ENCODE measurements around the gene C20orf96.

DNA sequence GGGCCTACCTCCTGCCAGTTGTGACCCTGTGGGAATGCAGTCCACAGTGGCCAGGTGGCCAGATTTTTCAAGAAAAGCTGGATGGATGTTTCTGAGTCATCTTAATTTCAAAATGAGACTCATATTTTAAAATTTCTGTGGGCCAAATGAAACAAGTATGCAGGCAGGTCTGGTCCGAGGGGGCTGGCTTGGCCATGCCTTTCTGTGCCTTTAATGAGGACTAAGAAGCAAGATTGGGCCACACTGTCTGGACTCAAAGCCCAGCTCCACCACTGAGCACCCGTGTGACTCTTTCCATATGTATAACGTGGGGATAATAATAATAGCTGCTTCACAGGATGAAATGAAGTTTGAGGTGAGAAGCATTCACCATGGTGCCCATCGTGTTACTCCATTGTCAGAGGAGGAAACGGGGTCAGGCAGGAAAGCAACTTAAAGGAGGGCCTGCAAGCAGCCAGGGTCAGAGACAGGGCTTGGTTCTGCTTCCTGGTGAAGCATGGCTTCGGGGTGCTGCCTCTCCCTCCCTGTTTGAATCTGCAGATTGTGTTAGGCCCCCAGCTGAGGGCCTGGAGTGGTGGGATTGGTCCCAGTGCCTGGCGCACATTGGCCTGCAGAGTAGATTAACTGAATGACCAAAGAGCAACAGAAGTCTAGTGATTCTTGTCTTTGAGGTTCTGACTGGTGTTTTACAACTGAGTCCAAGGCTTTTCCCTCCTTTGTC lies 38.6 kb upstream of the C20orf96 start:
- no peak for TF ChIP-seq CTCF (IDR thresholded peaks at IDR 0.05)
- no peak for TF ChIP-seq POLR2AphosphoS5 (IDR thresholded peaks at IDR 0.05)

Data from breast epithelium (tissue), 3 donors.